K562 (cell line): ENCODE data around the gene CDSN. TPM values are rescaled to one million over a fixed set of nuclear protein-coding genes. Genes with fewer than 3 reads are reported as not detected.

Experiments used
- CBFA2T3 ChIP-seq: fragments of 450-650 bp; IDR thresholded peaks from 2 replicates; pipeline ENCODE4 v1.6.1; 2017
- DMBX1 ChIP-seq: fragments of 250-450 bp; sonication (Bioruptor Pico); IDR thresholded peaks from 2 replicates; pipeline ENCODE4 v1.8.0; 2022; ENCODE audit warnings: inconsistent platforms, mild to moderate bottlenecking, moderate library complexity, borderline replicate concordance
- E2F6 ChIP-seq, 2 experiments: IDR thresholded peaks; 2 replicates each; pipeline ENCODE4 v1.6.1; 2011; ENCODE audit warnings: borderline replicate concordance in 1 of 2, control low read depth in 1 of 2, low read depth in 1 of 2, low read length in 1 of 2, mild to moderate bottlenecking in 1 of 2, mixed read lengths in 1 of 2, moderate library complexity in 1 of 2; ENCODE audit not compliant: insufficient read depth in 1 of 2, insufficient read length in 1 of 2, poor library complexity in 1 of 2, severe bottlenecking in 1 of 2; ENCODE audit errors: extremely low read depth in 1 of 2
- EP400 ChIP-seq: fragments of 450-650 bp; IDR thresholded peaks from 2 replicates; pipeline ENCODE4 v1.6.1; 2017; ENCODE audit warnings: antibody characterized with exemption, mild to moderate bottlenecking, moderate library complexity
- EWSR1 ChIP-seq: fragments of 450-650 bp; IDR thresholded peaks from 2 replicates; pipeline ENCODE4 v1.6.1; 2018; ENCODE audit warnings: borderline replicate concordance, mild to moderate bottlenecking, low read depth, moderate library complexity; ENCODE audit not compliant: partially characterized antibody
- FUS ChIP-seq: fragments of 200-400 bp; formaldehyde crosslinking; optimal IDR thresholded peaks from 2 replicates; pipeline ENCODE3; 2017; ENCODE audit warnings: low read depth, low read length
- KLF16 ChIP-seq: IDR thresholded peaks from 2 replicates; pipeline ENCODE4 v1.6.1; 2016; ENCODE audit warnings: antibody characterized with exemption
- NFE2 ChIP-seq: IDR thresholded peaks from 2 replicates; pipeline ENCODE4 v1.6.1; 2014; ENCODE audit warnings: antibody characterized with exemption, low read depth
- NFIC ChIP-seq: fragments of 450-650 bp; IDR thresholded peaks from 2 replicates; pipeline ENCODE4 v1.6.1; 2017; ENCODE audit warnings: mild to moderate bottlenecking, inconsistent platforms
- PATZ1 ChIP-seq: fragments of 250-450 bp; sonication (Bioruptor Pico); IDR thresholded peaks from 2 replicates; pipeline ENCODE4 v1.5.0; 2020; ENCODE audit warnings: mild to moderate bottlenecking, borderline replicate concordance
- RFX7 ChIP-seq: fragments of 250-450 bp; sonication (Bioruptor Pico); IDR thresholded peaks from 2 replicates; pipeline ENCODE4 v1.5.1; 2021; ENCODE audit warnings: mild to moderate bottlenecking
- RHOXF2B ChIP-seq: fragments of 250-450 bp; sonication (Bioruptor Pico); conservative IDR thresholded peaks from 2 replicates; pipeline ENCODE4 v1.5.1; 2021
- SMARCA4 ChIP-seq: fragments of 450-650 bp; IDR thresholded peaks from 2 replicates; pipeline ENCODE4 v1.6.1; 2016
- SMARCC2 ChIP-seq: fragments of 450-650 bp; IDR thresholded peaks from 2 replicates; pipeline ENCODE4 v1.6.1; 2017; ENCODE audit warnings: antibody characterized with exemption, moderate library complexity, mild to moderate bottlenecking, low read depth
- STAT5B ChIP-seq: fragments of 250-450 bp; sonication (Bioruptor Pico); IDR thresholded peaks from 2 replicates; pipeline ENCODE4 v1.8.0; 2021; ENCODE audit warnings: mild to moderate bottlenecking, inconsistent platforms
- ZFPM2 ChIP-seq: fragments of 250-450 bp; sonication (Bioruptor Pico); IDR thresholded peaks from 2 replicates; pipeline ENCODE4 v1.5.1; 2022; ENCODE audit warnings: mild to moderate bottlenecking
- ZNF184 ChIP-seq: sonication (generic); formaldehyde crosslinking; IDR thresholded peaks from 2 replicates; pipeline ENCODE4 v1.5.0; 2020; ENCODE audit warnings: missing genetic modification reagents
- ZNF436 ChIP-seq: fragments of 250-450, 450-650 bp; sonication (Bioruptor Pico); formaldehyde crosslinking; IDR thresholded peaks from 2 replicates; pipeline ENCODE4 v1.7.0; 2020; ENCODE audit warnings: mild to moderate bottlenecking
- ZNF830 ChIP-seq: fragments of 250-450 bp; sonication (Bioruptor Pico); IDR thresholded peaks from 2 replicates; pipeline ENCODE4 v1.5.0; 2021; ENCODE audit warnings: mild to moderate bottlenecking
- polyA plus RNA-seq, 8 experiments: library from polyadenylated mRNA; depleted of rRNA in 4 of 8; stranded (reverse) in 5 of 8; unstranded in 3 of 8; fragments of >200 nt; fragmentation: Nextera tagmentation in 2 of 8; fragmentation: Illumina TruSeq in 1 of 8; extraction: Ambion mirVana in 2 of 8; extraction: Trizol in 1 of 8; gene quantifications; 2 replicates each; pipeline versions ENCODE4 v1.2.1 to v1.2.3, GENCODE V29; 2011 to 2014; ENCODE audit warnings: inconsistent platforms in 1 of 8, missing spikeins in 1 of 8
- total RNA-seq, 7 experiments: library from RNA; depleted of rRNA in 6 of 7; stranded (reverse); fragments of >200 nt in 6 of 7; fragmentation: Illumina TruSeq in 2 of 7; extraction: Trizol in 2 of 7; gene quantifications; 2 replicates each; pipeline versions ENCODE4 v1.2.1 to v1.2.3, GENCODE V29; 2011 to 2021; ENCODE audit warnings: low replicate concordance in 1 of 7
- TF ChIP-seq, protein P1 (sequence below): sonication (generic); formaldehyde crosslinking; IDR thresholded peaks from 2 replicates; pipeline ENCODE4 v1.8.0; 2022; ENCODE audit warnings: missing genetic modification reagents, mild to moderate bottlenecking, moderate library complexity, borderline replicate concordance
- TF ChIP-seq, protein P2 (sequence below): fragments of 450-650 bp; IDR thresholded peaks from 2 replicates; pipeline ENCODE4 v1.6.1; 2018; ENCODE audit warnings: mild to moderate bottlenecking, low read depth; ENCODE audit not compliant: partially characterized antibody
- TF ChIP-seq, protein P3 (sequence below): fragments of 450-650 bp; IDR thresholded peaks from 2 replicates; pipeline ENCODE4 v1.6.1; 2016; ENCODE audit warnings: mild to moderate bottlenecking

The CDSN gene
- total and polyA plus RNA-seq, 9 of the 15 experiments (the other 6 are each of a cell fraction or from before 2014, with no cell fraction given) = not detected

GRCh38 chr6:31083742-31084354 lies 36.4 kb downstream of the CDSN start (continued):
- TF ChIP-seq, protein P1, sequence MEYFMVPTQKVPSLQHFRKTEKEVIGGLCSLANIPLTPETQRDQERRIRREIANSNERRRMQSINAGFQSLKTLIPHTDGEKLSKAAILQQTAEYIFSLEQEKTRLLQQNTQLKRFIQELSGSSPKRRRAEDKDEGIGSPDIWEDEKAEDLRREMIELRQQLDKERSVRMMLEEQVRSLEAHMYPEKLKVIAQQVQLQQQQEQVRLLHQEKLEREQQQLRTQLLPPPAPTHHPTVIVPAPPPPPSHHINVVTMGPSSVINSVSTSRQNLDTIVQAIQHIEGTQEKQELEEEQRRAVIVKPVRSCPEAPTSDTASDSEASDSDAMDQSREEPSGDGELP = peak; percentile 53; the same call in 1 of the 2 replicates
- TF ChIP-seq, protein P2, sequence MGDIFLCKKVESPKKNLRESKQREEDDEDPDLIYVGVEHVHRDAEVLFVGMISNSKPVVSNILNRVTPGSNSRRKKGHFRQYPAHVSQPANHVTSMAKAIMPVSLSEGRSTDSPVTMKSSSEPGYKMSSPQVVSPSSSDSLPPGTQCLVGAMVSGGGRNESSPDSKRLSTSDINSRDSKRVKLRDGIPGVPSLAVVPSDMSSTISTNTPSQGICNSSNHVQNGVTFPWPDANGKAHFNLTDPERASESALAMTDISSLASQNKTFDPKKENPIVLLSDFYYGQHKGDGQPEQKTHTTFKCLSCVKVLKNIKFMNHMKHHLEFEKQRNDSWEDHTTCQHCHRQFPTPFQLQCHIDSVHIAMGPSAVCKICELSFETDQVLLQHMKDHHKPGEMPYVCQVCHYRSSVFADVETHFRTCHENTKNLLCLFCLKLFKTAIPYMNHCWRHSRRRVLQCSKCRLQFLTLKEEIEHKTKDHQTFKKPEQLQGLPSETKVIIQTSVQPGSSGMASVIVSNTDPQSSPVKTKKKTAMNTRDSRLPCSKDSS = no peak
- no peak for TF ChIP-seq PATZ1
- TF ChIP-seq E2F6 (IDR thresholded peaks at IDR 0.05; ENCODE audit: borderline replicate concordance in 1 of 2, extremely low read depth in 1 of 2, insufficient read depth in 1 of 2, insufficient read length in 1 of 2, low read depth in 1 of 2, low read length in 1 of 2, poor library complexity in 1 of 2, severe bottlenecking in 1 of 2) = no peak
- no peak for TF ChIP-seq EWSR1
- TF ChIP-seq SMARCC2 = peak; percentile 54; the same call in 1 of the 2 replicates
- TF ChIP-seq ZNF830 = 0 out of 2 replicates have a peak, but pooled peaks have one; percentile 44
- peak; percentile 69; the same call in 1 of the 2 replicates for TF ChIP-seq EP400
- no peak for TF ChIP-seq ZNF184
- no peak for TF ChIP-seq FUS
- peak; percentile 45; the same call in 1 of the 2 replicates for TF ChIP-seq CBFA2T3
- peak; percentile 98 for TF ChIP-seq NFIC
- TF ChIP-seq ZNF436 (CRISPR knock-in tag) = no peak
- no peak for TF ChIP-seq STAT5B (CRISPR knock-in tag)
- no peak for TF ChIP-seq RFX7 (CRISPR knock-in tag)
- TF ChIP-seq, protein P3, sequence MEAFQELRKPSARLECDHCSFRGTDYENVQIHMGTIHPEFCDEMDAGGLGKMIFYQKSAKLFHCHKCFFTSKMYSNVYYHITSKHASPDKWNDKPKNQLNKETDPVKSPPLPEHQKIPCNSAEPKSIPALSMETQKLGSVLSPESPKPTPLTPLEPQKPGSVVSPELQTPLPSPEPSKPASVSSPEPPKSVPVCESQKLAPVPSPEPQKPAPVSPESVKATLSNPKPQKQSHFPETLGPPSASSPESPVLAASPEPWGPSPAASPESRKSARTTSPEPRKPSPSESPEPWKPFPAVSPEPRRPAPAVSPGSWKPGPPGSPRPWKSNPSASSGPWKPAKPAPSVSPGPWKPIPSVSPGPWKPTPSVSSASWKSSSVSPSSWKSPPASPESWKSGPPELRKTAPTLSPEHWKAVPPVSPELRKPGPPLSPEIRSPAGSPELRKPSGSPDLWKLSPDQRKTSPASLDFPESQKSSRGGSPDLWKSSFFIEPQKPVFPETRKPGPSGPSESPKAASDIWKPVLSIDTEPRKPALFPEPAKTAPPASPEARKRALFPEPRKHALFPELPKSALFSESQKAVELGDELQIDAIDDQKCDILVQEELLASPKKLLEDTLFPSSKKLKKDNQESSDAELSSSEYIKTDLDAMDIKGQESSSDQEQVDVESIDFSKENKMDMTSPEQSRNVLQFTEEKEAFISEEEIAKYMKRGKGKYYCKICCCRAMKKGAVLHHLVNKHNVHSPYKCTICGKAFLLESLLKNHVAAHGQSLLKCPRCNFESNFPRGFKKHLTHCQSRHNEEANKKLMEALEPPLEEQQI = no peak
- no peak for TF ChIP-seq KLF16
- TF ChIP-seq RHOXF2B (CRISPR knock-in tag) = no peak
- TF ChIP-seq SMARCA4 = peak; percentile 83
- TF ChIP-seq ZFPM2 (CRISPR knock-in tag) = no peak
- no peak for TF ChIP-seq DMBX1 (CRISPR knock-in tag)
- peak; percentile 79 for TF ChIP-seq NFE2
